OCI-LY1 (cell line): ENCODE data around the gene TTC12.

Experiments used
- H2AFZ ChIP-seq: fragments of 200-600 bp; sonication (generic), shearing (Covaris generic); 2 replicates; pipeline ENCODE4 v1.6.0; 2014; ENCODE audit warnings: antibody characterized with exemption, mild to moderate bottlenecking, low read length
- H3F3A ChIP-seq: fragments of 200-600 bp; sonication (generic), shearing (Covaris generic); 2 replicates; pipeline ENCODE4 v1.6.0; 2014; ENCODE audit warnings: mild to moderate bottlenecking, antibody characterized with exemption, low read length, moderate library complexity; ENCODE audit not compliant: insufficient read depth
- H3K27ac ChIP-seq: fragments of 200-600 bp; sonication (generic); 2 replicates; pipeline ENCODE4 v1.5.1; 2014; ENCODE audit warnings: low read length, mixed run types, mild to moderate bottlenecking, low read depth; ENCODE audit not compliant: poor library complexity, severe bottlenecking
- H3K27me3 ChIP-seq: fragments of 200-600 bp; sonication (generic); 2 replicates; pipeline ENCODE4 v1.6.0; 2014; ENCODE audit warnings: antibody characterized with exemption, mild to moderate bottlenecking, low read length, moderate library complexity; ENCODE audit not compliant: insufficient read depth
- H3K36me3 ChIP-seq: fragments of 200-600 bp; sonication (generic); 2 replicates; pipeline ENCODE4 v1.6.1; 2014; ENCODE audit warnings: mild to moderate bottlenecking, antibody characterized with exemption, low read length, moderate library complexity, mixed read lengths; ENCODE audit not compliant: insufficient read depth
- H3K4me1 ChIP-seq: fragments of 200-600 bp; sonication (generic); 2 replicates; pipeline ENCODE4 v1.5.1; 2014; ENCODE audit warnings: mild to moderate bottlenecking, low read length, moderate library complexity; ENCODE audit not compliant: insufficient read depth, severe bottlenecking
- H3K4me2 ChIP-seq: fragments of 200-600 bp; sonication (generic), shearing (Covaris generic); 2 replicates; pipeline ENCODE4 v1.6.1; 2014; ENCODE audit warnings: low read length
- H3K4me3 ChIP-seq: fragments of 200-600 bp; sonication (generic); 2 replicates; pipeline ENCODE4 v1.5.1; 2014; ENCODE audit warnings: low read length, low read depth, mild to moderate bottlenecking, mixed read lengths; ENCODE audit not compliant: poor library complexity, severe bottlenecking
- H3K79me2 ChIP-seq: fragments of 200-600 bp; shearing (Covaris generic); 2 replicates; pipeline ENCODE4 v1.6.1; 2016; ENCODE audit warnings: mixed run types, low read length, mixed read lengths; ENCODE audit not compliant: insufficient read depth
- H3K9ac ChIP-seq: fragments of 200-600 bp; sonication (generic), shearing (Covaris generic); 2 replicates; pipeline ENCODE4 v1.6.1; 2014; ENCODE audit warnings: mild to moderate bottlenecking, low read length, mixed read lengths
- H3K9me2 ChIP-seq: fragments of 200-600 bp; sonication (generic), shearing (Covaris generic); 2 replicates; pipeline ENCODE4 v1.6.1; 2014; ENCODE audit warnings: low read depth, mild to moderate bottlenecking, low read length, mixed read lengths
- H3K9me3 ChIP-seq: fragments of 200-600 bp; shearing (Covaris generic); 2 replicates; pipeline ENCODE4 v1.6.1; 2014; ENCODE audit warnings: low read length, mixed read lengths
- H4K20me1 ChIP-seq: fragments of 200-600 bp; sonication (generic), shearing (Covaris generic); 2 replicates; pipeline ENCODE4 v1.6.0; 2016; ENCODE audit warnings: mild to moderate bottlenecking, low read length; ENCODE audit not compliant: insufficient read depth
- EZH2 ChIP-seq: fragments of 200-600 bp; sonication (generic), shearing (Covaris generic); IDR thresholded peaks from 2 replicates; pipeline ENCODE4 v1.8.0; 2017; ENCODE audit warnings: borderline replicate concordance, mixed run types, mild to moderate bottlenecking, antibody characterized with exemption, low read length, moderate library complexity, mixed read lengths
- TF ChIP-seq, protein P1 (sequence below): fragments of 200-600 bp; sonication (generic), shearing (Covaris generic); IDR thresholded peaks from 2 replicates; pipeline ENCODE4 v1.5.1; 2017; ENCODE audit warnings: mild to moderate bottlenecking, antibody characterized with exemption, low read length, moderate library complexity, mixed read lengths

TTC12 gene

DNA sequence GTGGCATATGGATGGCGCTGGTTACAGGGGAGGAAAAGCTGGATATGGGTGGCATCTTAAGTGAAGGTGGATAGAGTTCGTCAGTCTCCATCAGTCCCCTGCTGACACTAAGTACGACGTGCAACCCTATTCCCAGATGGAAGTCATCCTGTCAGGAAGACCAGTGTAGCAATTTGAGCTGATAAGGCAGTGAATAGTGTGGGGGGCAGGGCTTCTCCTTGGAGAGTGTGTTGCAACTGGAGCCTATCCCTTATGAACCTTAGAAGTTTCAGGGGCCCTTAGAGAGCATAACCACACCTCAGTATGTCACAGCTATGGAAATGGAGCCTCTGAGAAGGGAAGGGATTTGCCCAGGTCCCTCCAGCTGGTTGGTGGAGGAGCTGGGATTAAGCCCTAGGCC lies 37.1 kb downstream of the TTC12 start:
- Histone ChIP-seq H3K4me1 (no peaks in the 10 kb centered on the region), H3K9me2 (no peaks in the 10 kb centered on the region), H3K9ac (no peak overlapping the region), H3K27ac (no peak overlapping the region), H3K27me3 (no peaks in the 10 kb centered on the region), H3K36me3 (no peaks in the 10 kb centered on the region), H3K4me3 (no peak overlapping the region), H3K79me2 (no peaks in the 10 kb centered on the region), H4K20me1 (no peaks in the 10 kb centered on the region), H3K4me2 (no peak overlapping the region), H3F3A (no peaks in the 10 kb centered on the region), H3K9me3 (no peaks in the 10 kb centered on the region), H2AFZ (no peak overlapping the region)
- TF ChIP-seq EZH2: no peak
- TF ChIP-seq, protein P1, sequence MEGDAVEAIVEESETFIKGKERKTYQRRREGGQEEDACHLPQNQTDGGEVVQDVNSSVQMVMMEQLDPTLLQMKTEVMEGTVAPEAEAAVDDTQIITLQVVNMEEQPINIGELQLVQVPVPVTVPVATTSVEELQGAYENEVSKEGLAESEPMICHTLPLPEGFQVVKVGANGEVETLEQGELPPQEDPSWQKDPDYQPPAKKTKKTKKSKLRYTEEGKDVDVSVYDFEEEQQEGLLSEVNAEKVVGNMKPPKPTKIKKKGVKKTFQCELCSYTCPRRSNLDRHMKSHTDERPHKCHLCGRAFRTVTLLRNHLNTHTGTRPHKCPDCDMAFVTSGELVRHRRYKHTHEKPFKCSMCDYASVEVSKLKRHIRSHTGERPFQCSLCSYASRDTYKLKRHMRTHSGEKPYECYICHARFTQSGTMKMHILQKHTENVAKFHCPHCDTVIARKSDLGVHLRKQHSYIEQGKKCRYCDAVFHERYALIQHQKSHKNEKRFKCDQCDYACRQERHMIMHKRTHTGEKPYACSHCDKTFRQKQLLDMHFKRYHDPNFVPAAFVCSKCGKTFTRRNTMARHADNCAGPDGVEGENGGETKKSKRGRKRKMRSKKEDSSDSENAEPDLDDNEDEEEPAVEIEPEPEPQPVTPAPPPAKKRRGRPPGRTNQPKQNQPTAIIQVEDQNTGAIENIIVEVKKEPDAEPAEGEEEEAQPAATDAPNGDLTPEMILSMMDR: no peak

GRCh38 chr11:113356203-113356602 lies 41.8 kb downstream of the TTC12 start:
- Histone ChIP-seq H3K27ac (no peak overlapping the region), H2AFZ (no peak overlapping the region), H3K9me2 (no peaks in the 10 kb centered on the region), H3K4me3 (no peak overlapping the region), H3K9ac (no peak overlapping the region), H4K20me1 (no peaks in the 10 kb centered on the region), H3K36me3 (no peaks in the 10 kb centered on the region), H3K27me3 (no peaks in the 10 kb centered on the region), H3K9me3 (no peaks in the 10 kb centered on the region), H3F3A (no peaks in the 10 kb centered on the region), H3K4me2 (no peak overlapping the region), H3K79me2 (no peaks in the 10 kb centered on the region), H3K4me1 (no peaks in the 10 kb centered on the region)
- TF ChIP-seq EZH2: no peak
- TF ChIP-seq, protein P1: no peak

- Histone ChIP-seq H3K9me2 (no peaks in the 10 kb centered on the region), H3K79me2 (no peaks in the 10 kb centered on the region), H3K36me3 (no peaks in the 10 kb centered on the region), H3F3A (no peaks in the 10 kb centered on the region), H2AFZ (no peak overlapping the region), H3K9me3 (no peaks in the 10 kb centered on the region), H3K4me3 (no peak overlapping the region), H3K4me2 (no peak overlapping the region), H3K4me1 (no peaks in the 10 kb centered on the region), H3K27me3 (no peaks in the 10 kb centered on the region), H3K9ac (no peak overlapping the region), H4K20me1 (no peaks in the 10 kb centered on the region), H3K27ac (no peak overlapping the region)
- TF ChIP-seq EZH2: no peak
- TF ChIP-seq, protein P1: no peak
Observed at GRCh38 chr11:113363406-113363805, 49.0 kb downstream of the TTC12 start.
